Measurements from ENCODE around the gene HRH1.

The HRH1 gene

DNA sequence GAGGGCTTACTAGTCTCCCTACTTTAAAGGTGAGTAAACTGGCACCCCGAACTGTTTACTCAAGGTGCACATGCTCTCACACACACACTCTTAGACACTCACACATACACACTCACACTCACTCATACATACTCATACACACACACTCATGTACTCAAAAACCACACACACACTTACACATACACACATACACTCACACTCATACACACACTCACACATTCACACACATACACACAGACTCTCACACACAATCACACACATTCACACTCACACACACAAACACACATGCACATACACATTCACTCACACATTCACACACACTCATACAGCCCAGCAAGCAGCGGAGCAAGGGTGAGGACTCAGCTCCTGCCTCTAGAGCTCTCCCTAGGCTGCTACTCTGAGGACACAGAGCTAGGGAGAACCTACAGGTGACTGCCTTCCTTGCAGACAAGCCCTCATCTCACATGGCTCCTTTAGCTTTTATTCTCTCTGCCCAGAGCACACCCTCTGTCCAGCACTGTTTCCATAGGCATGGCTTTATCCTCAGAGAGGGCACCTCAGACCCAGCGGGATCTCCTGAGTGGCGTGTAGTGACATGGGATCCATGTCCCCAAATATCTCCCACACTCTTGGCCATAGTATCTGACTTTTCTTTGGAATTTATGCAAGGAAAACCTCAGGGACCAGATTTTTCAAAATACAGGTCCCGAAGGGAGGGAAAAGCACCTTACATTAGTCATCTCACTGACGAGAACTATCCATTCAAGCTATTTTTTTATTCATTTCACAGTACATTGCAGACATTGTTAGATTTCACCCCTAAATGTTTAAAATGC lies 91.8 kb downstream of the HRH1 start:
- peaks cover 4% of the 10 kb centered on the region; the same call in 1 of the 2 replicates for H3K36me3 ChIP-seq (ENCODE audit: low read depth)
- DNase-seq (ENCODE audit: low spot score) = no peak
- no peak for TF ChIP-seq CTCF (IDR thresholded peaks at IDR 0.05; ENCODE audit: poor library complexity, severe bottlenecking)
- peak; percentile 72 for ATAC-seq (ENCODE audit: low read depth)
- H3K27me3 ChIP-seq (ENCODE audit: insufficient read depth, poor library complexity, severe bottlenecking) = no peaks in the 10 kb centered on the region
- no peak overlapping the region for H3K4me3 ChIP-seq (ENCODE audit: severe bottlenecking)
- H3K9me3 ChIP-seq (ENCODE audit: severe bottlenecking) = no peaks in the 10 kb centered on the region
- peaks cover 17% of the 10 kb centered on the region for H3K4me1 ChIP-seq (ENCODE audit: insufficient read depth, poor library complexity, severe bottlenecking)
- H3K27ac ChIP-seq (ENCODE audit: poor library complexity, severe bottlenecking) = peak overlapping the region; percentile 57

GRCh38 chr3:11246663-11246970 lies 92.3 kb downstream of the HRH1 start:
- no peak for DNase-seq (ENCODE audit: low spot score)
- Histone ChIP-seq H3K9me3 (ENCODE audit: severe bottlenecking) (no peaks in the 10 kb centered on the region), H3K27ac (ENCODE audit: poor library complexity, severe bottlenecking) (peak overlapping the region; percentile 57), H3K27me3 (ENCODE audit: insufficient read depth, poor library complexity, severe bottlenecking) (no peaks in the 10 kb centered on the region), H3K4me3 (ENCODE audit: severe bottlenecking) (no peak overlapping the region), H3K4me1 (ENCODE audit: insufficient read depth, poor library complexity, severe bottlenecking) (peaks cover 20% of the 10 kb centered on the region), H3K36me3 (ENCODE audit: low read depth) (peaks cover 4% of the 10 kb centered on the region; the same call in 1 of the 2 replicates)
- peak; percentile 53 for ATAC-seq (ENCODE audit: low read depth)
- no peak for TF ChIP-seq CTCF (IDR thresholded peaks at IDR 0.05; ENCODE audit: poor library complexity, severe bottlenecking)

GRCh38 chr3:11247362-11247761 lies 93.1 kb downstream of the HRH1 start:
- Histone ChIP-seq H3K36me3 (ENCODE audit: low read depth) (peaks cover 6% of the 10 kb centered on the region; the same call in 1 of the 2 replicates), H3K27me3 (ENCODE audit: insufficient read depth, poor library complexity, severe bottlenecking) (no peaks in the 10 kb centered on the region), H3K9me3 (ENCODE audit: severe bottlenecking) (no peaks in the 10 kb centered on the region), H3K27ac (ENCODE audit: poor library complexity, severe bottlenecking) (peak overlapping the region; percentile 57), H3K4me1 (ENCODE audit: insufficient read depth, poor library complexity, severe bottlenecking) (peaks cover 25% of the 10 kb centered on the region), H3K4me3 (ENCODE audit: severe bottlenecking) (no peak overlapping the region)
- ATAC-seq (ENCODE audit: low read depth) = no peak
- no peak for DNase-seq (ENCODE audit: low spot score)
- TF ChIP-seq CTCF (IDR thresholded peaks at IDR 0.05; ENCODE audit: poor library complexity, severe bottlenecking) = no peak

DNA sequence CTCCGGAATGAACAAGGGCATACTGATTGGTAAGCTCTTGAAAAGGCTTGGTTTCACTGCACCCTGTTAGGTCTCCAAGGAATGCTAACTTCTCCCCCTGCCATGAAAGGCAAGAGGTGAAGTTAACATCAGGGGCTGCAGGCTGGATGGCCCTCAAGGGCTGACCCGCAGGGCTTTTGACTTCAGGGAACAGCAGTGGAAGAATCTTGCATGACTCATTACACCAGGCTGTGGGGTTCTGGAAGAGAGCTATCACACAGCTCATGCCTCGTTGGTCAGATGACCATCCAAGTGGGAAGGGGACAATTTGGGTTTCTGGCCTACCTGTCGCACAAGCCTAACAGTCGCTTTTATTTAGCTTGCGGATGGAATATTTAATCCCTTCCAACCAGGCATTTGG lies 94.3 kb downstream of the HRH1 start:
- Histone ChIP-seq H3K9me3 (ENCODE audit: severe bottlenecking) (no peaks in the 10 kb centered on the region), H3K4me3 (ENCODE audit: severe bottlenecking) (no peak overlapping the region), H3K27ac (ENCODE audit: poor library complexity, severe bottlenecking) (no peak overlapping the region), H3K4me1 (ENCODE audit: insufficient read depth, poor library complexity, severe bottlenecking) (peaks cover 25% of the 10 kb centered on the region), H3K27me3 (ENCODE audit: insufficient read depth, poor library complexity, severe bottlenecking) (no peaks in the 10 kb centered on the region), H3K36me3 (ENCODE audit: low read depth) (peaks cover 14% of the 10 kb centered on the region)
- DNase-seq (ENCODE audit: low spot score) = no peak
- TF ChIP-seq CTCF (IDR thresholded peaks at IDR 0.05; ENCODE audit: poor library complexity, severe bottlenecking) = no peak
- no peak for ATAC-seq (ENCODE audit: low read depth)

Data from RWPE2 (cell line).